ENCODE measurements around the gene SRPRA. TPM values are rescaled to one million over a fixed set of nuclear protein-coding genes. Genes with fewer than 3 reads are reported as not detected.

Gene SRPRA
- total RNA-seq, 3 donors from 2014 or later, result 75.2 to 90.6 (median 84.9) TPM

DNA sequence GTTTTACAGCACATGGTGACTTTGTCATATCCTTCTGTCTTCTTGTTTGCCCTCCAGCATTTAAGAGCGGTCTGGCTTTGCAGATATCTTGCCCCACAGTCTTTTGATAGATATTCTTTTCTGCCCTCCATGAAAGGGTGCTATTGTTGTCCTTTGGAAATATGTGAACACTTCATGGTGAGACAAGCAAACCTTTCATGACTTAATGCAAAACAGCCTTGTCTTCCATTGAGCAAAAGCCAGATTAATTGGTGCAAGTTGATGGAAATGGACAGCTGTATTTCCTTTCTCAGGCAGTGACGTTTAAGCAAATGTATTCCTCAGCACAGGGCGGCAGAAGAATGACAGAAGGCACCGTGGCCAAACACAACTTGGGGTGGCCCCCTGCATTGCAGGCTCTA lies 39.6 kb upstream of the SRPRA start:
- H3K36me3 ChIP-seq, result no peaks in the 10 kb centered on the region
- H3K4me1 ChIP-seq, result peaks cover 0 to 6% of the 10 kb centered on the region in 2 donors
- H3K27ac ChIP-seq, result no peak overlapping the region
- no peaks in the 10 kb centered on the region for H3K27me3 ChIP-seq
- intact Hi-C loops (cut with DNase I; ENCODE audit: low total_unique reads), result no loop called here
- H3K9me3 ChIP-seq, result no peaks in the 10 kb centered on the region
- no peak for DNase-seq (ENCODE audit: low spot score in 2 of 2)
- H3K4me3 ChIP-seq, result no peak overlapping the region
- TF ChIP-seq POLR2A (IDR thresholded peaks at IDR 0.05) (no peak), CTCF (IDR thresholded peaks at IDR 0.05) (no peak), POLR2AphosphoS5 (IDR thresholded peaks at IDR 0.05) (no peak)

- no peak overlapping the region for H3K27ac ChIP-seq
- H3K36me3 ChIP-seq, result no peaks in the 10 kb centered on the region
- H3K4me3 ChIP-seq, result no peak overlapping the region
- TF ChIP-seq CTCF (IDR thresholded peaks at IDR 0.05) (no peak), POLR2AphosphoS5 (IDR thresholded peaks at IDR 0.05) (no peak), POLR2A (IDR thresholded peaks at IDR 0.05) (no peak)
- no peaks in the 10 kb centered on the region for H3K27me3 ChIP-seq
- no peaks in the 10 kb centered on the region for H3K9me3 ChIP-seq
- peaks cover 0 to 6% of the 10 kb centered on the region in 2 donors for H3K4me1 ChIP-seq
- intact Hi-C loops (cut with DNase I; ENCODE audit: low total_unique reads), result no loop called here
- DNase-seq (ENCODE audit: low spot score in 2 of 2), result no peak
Observed at GRCh38 chr11:126307706-126308105, 39.0 kb upstream of the SRPRA start.

DNA sequence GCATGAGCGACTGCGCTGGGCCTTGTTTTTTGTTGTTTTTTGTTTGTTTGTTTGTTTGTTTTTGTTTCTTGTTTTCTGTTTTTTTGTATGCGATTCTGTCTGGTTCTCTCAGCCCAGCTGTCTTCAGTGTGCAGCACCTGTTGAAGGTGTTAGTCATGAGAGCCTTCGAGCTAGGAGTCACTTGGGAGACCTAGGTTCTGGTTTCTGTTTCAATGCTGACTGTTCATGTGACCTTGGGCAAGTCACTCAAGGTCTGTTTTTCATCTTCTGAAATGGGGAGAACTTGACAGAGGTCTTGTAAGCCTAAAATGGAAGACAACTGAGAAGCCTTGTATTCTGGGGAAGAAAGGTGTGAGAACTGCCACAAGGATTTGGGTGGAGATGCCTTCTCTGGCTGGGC lies 37.0 kb upstream of the SRPRA start:
- peaks cover 0 to 6% of the 10 kb centered on the region in 2 donors for H3K4me1 ChIP-seq
- DNase-seq (ENCODE audit: low spot score in 2 of 2), result no peak
- no peaks in the 10 kb centered on the region for H3K27me3 ChIP-seq
- TF ChIP-seq POLR2A (IDR thresholded peaks at IDR 0.05) (no peak), POLR2AphosphoS5 (IDR thresholded peaks at IDR 0.05) (no peak), CTCF (IDR thresholded peaks at IDR 0.05) (no peak)
- H3K36me3 ChIP-seq, result no peaks in the 10 kb centered on the region
- H3K27ac ChIP-seq, result no peak overlapping the region
- intact Hi-C loops (cut with DNase I; ENCODE audit: low total_unique reads), result no loop called here
- no peak overlapping the region for H3K4me3 ChIP-seq
- no peaks in the 10 kb centered on the region for H3K9me3 ChIP-seq

GRCh38 chr11:126304457-126305075 lies 35.9 kb upstream of the SRPRA start:
- intact Hi-C loops (cut with DNase I; ENCODE audit: low total_unique reads), result no loop called here
- H3K27ac ChIP-seq, result peak overlapping the region; percentile 90 to 91
- H3K4me3 ChIP-seq, result peak overlapping the region; percentile 55 to 76 (median 60)
- H3K9me3 ChIP-seq, result no peaks in the 10 kb centered on the region
- no peaks in the 10 kb centered on the region for H3K27me3 ChIP-seq
- no peaks in the 10 kb centered on the region for H3K36me3 ChIP-seq
- DNase-seq (ENCODE audit: low spot score in 2 of 2), result no peak
- TF ChIP-seq POLR2A (IDR thresholded peaks at IDR 0.05) (no peak), POLR2AphosphoS5 (IDR thresholded peaks at IDR 0.05) (no peak), CTCF (IDR thresholded peaks at IDR 0.05) (no peak)
- peaks cover 0 to 6% of the 10 kb centered on the region in 2 donors for H3K4me1 ChIP-seq

- H3K27me3 ChIP-seq, result no peaks in the 10 kb centered on the region
- TF ChIP-seq POLR2A (IDR thresholded peaks at IDR 0.05) (peak; percentile 27), POLR2AphosphoS5 (IDR thresholded peaks at IDR 0.05) (peak; percentile 61 to 69 (median 64)), CTCF (IDR thresholded peaks at IDR 0.05) (no peak)
- peak within 1 kb of the TSS; percentile 55 to 76 (median 60) for H3K4me3 ChIP-seq
- H3K27ac ChIP-seq, result peak within 1 kb of the TSS; percentile 90 to 91
- intact Hi-C loops (cut with DNase I; ENCODE audit: low total_unique reads), result no loop called here
- peaks cover 0 to 6% of the 10 kb centered on the region in 2 donors for H3K4me1 ChIP-seq
- H3K36me3 ChIP-seq, result no peaks in the 10 kb centered on the region
- no peaks in the 10 kb centered on the region for H3K9me3 ChIP-seq
- DNase-seq (ENCODE audit: low spot score in 2 of 2), result peak; percentile 84 to 85
Observed at GRCh38 chr11:126303623-126304456, 35.1 kb upstream of the SRPRA start, which contains the start of gene DCPS. DCPS (plus strand) TSS chr11:126304060; CDS start chr11:126304081, 21 bp downstream.

Data from breast epithelium (tissue), 4 donors.